Thyroid gland (tissue), 4 donors: Measurements from ENCODE around the gene DMRT1. TPM values are rescaled to one million over a fixed set of nuclear protein-coding genes. Genes with fewer than 3 reads are reported as not detected.
"Not testable (repeated sequence)": the region's sequence is repeated elsewhere in the genome, so short reads cannot be mapped to it uniquely, and the experiment has no call there.

ENCODE experiments used
- DNase-seq, 2 donors: peaks; one replicate each; pipeline ENCODE4 v3.0.0-alpha.2; 2019
- H3K27ac ChIP-seq, 3 donors: fragments of 200-600 bp; sonication (generic); 1 replicate in 2 of 3; 2 replicates in 1 of 3; pipeline ENCODE4 v1.5.1; 2016 to 2019; ENCODE audit warnings: mild to moderate bottlenecking in 1 of 3, moderate library complexity in 1 of 3
- H3K27me3 ChIP-seq: fragments of 200-600 bp; sonication (generic); one replicate; pipeline ENCODE4 v1.5.1; 2019
- H3K36me3 ChIP-seq, 2 donors: fragments of 200-600 bp; sonication (generic); one replicate each; pipeline ENCODE4 v1.5.1; 2016 to 2019
- H3K4me1 ChIP-seq, 2 donors: fragments of 200-600 bp; sonication (generic); one replicate each; pipeline ENCODE4 v1.5.1; 2017 to 2019
- H3K4me3 ChIP-seq, 3 donors: fragments of 200-600 bp; sonication (generic); replicated peaks in 1 of 3; 1 replicate in 2 of 3; 2 replicates in 1 of 3; pipeline ENCODE4 v1.5.1; 2016; ENCODE audit warnings: mild to moderate bottlenecking in 1 of 3
- H3K9me3 ChIP-seq: fragments of 200-600 bp; sonication (generic); one replicate; pipeline ENCODE4 v1.5.1; 2017
- POLR2A ChIP-seq, 2 donors: fragments of 450-650 bp; IDR thresholded peaks; one replicate each; pipeline ENCODE4 v1.6.1; 2017; ENCODE audit warnings: antibody characterized with exemption in 2 of 2, mild to moderate bottlenecking in 2 of 2, moderate library complexity in 1 of 2
- WGBS, 2 donors: methylation state at CpG; one replicate each; pipeline ENCODE4 v1.1.5; 2017; 5-methylcytosine and 5-hydroxymethylcytosine counted together
- intact Hi-C: fragments of 100-400 bp; cut with DNase I; formaldehyde crosslinking; loops from one replicate; pipeline ENCODE4 v1.15.1; 2023
- total RNA-seq, 4 donors: library from RNA; depleted of rRNA; stranded (reverse); fragments of >200 nt; gene quantifications; one replicate each; pipeline ENCODE4 v1.2.3, GENCODE V29; 2016
- TF ChIP-seq, protein P1 (sequence below), 6 experiments: fragments of 200-600 bp in 3 of 6; fragments of 450-650 bp in 3 of 6; sonication (generic) in 3 of 6; IDR thresholded peaks; one replicate each; pipeline ENCODE4 v1.5.1; 2016 to 2019; ENCODE audit warnings: antibody characterized with exemption in 6 of 6, mild to moderate bottlenecking in 2 of 6, inconsistent platforms in 1 of 6, moderate library complexity in 1 of 6

DMRT1 gene
- total RNA-seq, 4 donors from 2014 or later: 0.33 to 2.0 (median 0.94) TPM; not detected in 1

DNA sequence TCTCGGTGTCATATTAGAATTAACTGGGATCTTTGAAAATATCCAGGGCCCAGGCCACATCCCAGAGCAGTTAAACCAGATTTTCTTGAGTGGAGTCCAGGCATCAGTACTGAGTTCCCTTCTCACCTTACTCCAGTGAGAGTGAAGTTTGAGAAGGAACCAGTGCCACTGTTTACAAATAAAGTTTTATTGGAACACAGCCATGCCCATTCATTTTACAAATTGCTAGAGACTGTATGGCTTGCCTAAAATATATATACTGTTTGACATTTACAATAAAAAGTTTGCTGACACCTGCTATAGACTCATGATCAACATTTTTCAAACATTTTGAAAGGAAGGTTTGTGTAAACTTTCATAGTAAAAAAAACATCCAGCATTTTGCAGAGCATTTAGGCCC, 71.3 kb downstream of the DMRT1 start:
- Histone ChIP-seq H3K4me1 (peaks cover 0 to 9% of the 10 kb centered on the region in 2 donors), H3K27ac (peak overlapping the region; percentile 48 to 77 (median 74)), H3K36me3 (no peaks in the 10 kb centered on the region), H3K4me3 (no peak overlapping the region), H3K27me3 (no peaks in the 10 kb centered on the region), H3K9me3 (no peaks in the 10 kb centered on the region)
- DNase-seq: no peak
- intact Hi-C loops: no loop called here
- 87 to 100% methylated on average over 1 of the region's 1 CpG for WGBS, 2 donors
- TF ChIP-seq, protein P1, sequence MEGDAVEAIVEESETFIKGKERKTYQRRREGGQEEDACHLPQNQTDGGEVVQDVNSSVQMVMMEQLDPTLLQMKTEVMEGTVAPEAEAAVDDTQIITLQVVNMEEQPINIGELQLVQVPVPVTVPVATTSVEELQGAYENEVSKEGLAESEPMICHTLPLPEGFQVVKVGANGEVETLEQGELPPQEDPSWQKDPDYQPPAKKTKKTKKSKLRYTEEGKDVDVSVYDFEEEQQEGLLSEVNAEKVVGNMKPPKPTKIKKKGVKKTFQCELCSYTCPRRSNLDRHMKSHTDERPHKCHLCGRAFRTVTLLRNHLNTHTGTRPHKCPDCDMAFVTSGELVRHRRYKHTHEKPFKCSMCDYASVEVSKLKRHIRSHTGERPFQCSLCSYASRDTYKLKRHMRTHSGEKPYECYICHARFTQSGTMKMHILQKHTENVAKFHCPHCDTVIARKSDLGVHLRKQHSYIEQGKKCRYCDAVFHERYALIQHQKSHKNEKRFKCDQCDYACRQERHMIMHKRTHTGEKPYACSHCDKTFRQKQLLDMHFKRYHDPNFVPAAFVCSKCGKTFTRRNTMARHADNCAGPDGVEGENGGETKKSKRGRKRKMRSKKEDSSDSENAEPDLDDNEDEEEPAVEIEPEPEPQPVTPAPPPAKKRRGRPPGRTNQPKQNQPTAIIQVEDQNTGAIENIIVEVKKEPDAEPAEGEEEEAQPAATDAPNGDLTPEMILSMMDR (IDR thresholded peaks at IDR 0.05): no peak
- TF ChIP-seq POLR2A (IDR thresholded peaks at IDR 0.05): no peak

DNA sequence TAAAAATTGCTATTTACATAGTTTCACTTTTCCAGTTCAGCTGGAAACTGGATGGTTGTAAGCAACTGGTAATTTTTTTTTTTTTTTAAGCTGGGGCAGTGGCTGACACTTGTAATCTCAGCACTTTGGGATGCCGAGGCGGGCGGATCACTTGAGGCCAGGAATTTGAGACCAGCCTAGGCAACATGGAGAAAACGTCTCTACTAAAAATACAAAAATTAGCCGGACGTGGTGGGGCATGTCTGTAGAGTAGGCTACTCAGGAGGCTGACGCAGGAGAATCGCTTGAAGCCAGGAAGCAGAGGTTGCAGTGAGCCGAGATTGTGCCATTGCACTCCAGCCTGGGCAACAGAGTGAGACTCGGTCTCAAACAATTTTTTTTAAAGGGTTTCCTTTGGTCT, 72.0 kb downstream of the DMRT1 start:
- WGBS, 2 donors: 36 to 43% methylated on average over 10 of the region's 10 CpGs
- H3K4me3 ChIP-seq, H3K9me3 ChIP-seq, H3K4me1 ChIP-seq, intact Hi-C loops, H3K36me3 ChIP-seq, H3K27me3 ChIP-seq: not testable (repeated sequence)
- H3K27ac ChIP-seq: peak overlapping the region; percentile 48 to 93 (median 77)
- DNase-seq: peak; percentile 84 to 86
- TF ChIP-seq POLR2A (IDR thresholded peaks at IDR 0.05): peak in 1 of 2 donors; percentile 7

DNA sequence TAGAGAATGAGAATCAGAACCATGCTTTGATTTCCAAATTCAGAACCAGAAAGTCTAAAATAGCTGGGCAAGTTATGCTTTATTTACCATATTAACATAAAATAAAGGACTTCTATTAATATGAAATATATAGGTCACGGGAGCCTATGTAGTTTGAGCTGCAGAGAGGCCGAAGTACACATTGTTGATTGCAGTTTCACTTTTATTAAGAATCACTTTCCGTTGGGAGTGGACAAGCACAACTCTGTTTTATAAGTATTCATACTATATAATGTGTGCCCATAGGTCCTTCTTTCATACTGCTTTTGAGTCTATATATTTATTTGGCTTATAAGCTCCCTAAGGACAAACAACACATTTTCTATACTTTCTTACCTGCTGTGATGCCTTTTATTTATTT, 76.2 kb downstream of the DMRT1 start:
- TF ChIP-seq POLR2A (IDR thresholded peaks at IDR 0.05): no peak
- TF ChIP-seq, protein P1 (IDR thresholded peaks at IDR 0.05): no peak
- WGBS, 2 donors: 76 to 91% methylated on average over 3 of the region's 3 CpGs
- no peaks in the 10 kb centered on the region for H3K36me3 ChIP-seq
- H3K27ac ChIP-seq: no peak overlapping the region
- no peaks in the 10 kb centered on the region for H3K27me3 ChIP-seq
- intact Hi-C loops: no loop called here
- no peaks in the 10 kb centered on the region for H3K9me3 ChIP-seq
- H3K4me1 ChIP-seq: peaks cover 0 to 3% of the 10 kb centered on the region in 2 donors
- DNase-seq: no peak
- H3K4me3 ChIP-seq: no peak overlapping the region

DNA sequence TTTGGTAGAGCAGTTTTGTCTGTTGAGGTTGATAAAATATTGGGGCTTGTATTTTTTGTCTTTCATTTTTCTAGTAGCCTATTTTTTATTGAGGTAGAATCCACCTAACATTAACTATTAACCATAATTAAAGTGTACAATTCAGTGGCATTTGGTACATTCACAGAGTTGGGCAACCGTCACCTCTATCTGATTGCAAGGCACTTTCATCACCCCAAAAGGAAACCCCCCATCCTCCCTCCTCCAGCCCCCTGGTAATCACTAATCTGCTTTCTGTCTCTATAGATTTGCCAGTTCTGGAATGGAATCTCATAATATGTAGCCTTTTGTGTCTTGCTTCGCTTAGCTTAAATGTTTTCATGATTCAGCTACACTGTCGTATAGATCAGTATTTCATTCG, 79.4 kb downstream of the DMRT1 start:
- Histone ChIP-seq H3K27ac (no peak overlapping the region), H3K4me1 (no peaks in the 10 kb centered on the region), H3K4me3 (no peak overlapping the region), H3K27me3 (no peaks in the 10 kb centered on the region), H3K9me3 (no peaks in the 10 kb centered on the region), H3K36me3 (no peaks in the 10 kb centered on the region)
- no peak for TF ChIP-seq POLR2A (IDR thresholded peaks at IDR 0.05)
- TF ChIP-seq, protein P1 (IDR thresholded peaks at IDR 0.05): no peak
- WGBS, 2 donors: 90% methylated on average over 4 of the region's 4 CpGs
- no peak for DNase-seq
- intact Hi-C loops: no loop called here

DNA sequence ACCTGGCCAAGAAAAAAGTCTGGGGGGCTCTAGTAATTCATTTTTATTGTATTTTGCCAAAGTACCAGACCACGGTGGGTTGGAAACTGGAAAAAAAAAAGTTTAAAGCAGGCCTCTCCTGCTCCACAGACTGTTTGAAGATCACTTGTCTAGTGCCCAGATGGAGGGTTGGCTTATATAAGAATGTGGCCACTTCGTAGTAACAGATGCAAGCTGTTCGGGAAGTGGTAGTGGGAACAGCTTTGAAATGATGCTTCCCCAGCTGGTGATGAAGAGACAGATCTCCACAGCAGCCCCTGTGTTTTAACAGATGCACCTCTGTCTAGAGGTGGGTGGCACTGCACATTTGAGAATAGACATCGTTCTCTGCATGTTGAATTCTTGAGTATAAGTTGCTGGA, 80.7 kb downstream of the DMRT1 start:
- Histone ChIP-seq H3K27me3 (no peaks in the 10 kb centered on the region), H3K4me1 (peaks cover 1 to 6% of the 10 kb centered on the region in 2 donors), H3K9me3 (no peaks in the 10 kb centered on the region), H3K27ac (no peak overlapping the region), H3K36me3 (no peaks in the 10 kb centered on the region), H3K4me3 (no peak overlapping the region)
- TF ChIP-seq POLR2A (IDR thresholded peaks at IDR 0.05): no peak
- TF ChIP-seq, protein P1 (IDR thresholded peaks at IDR 0.05): no peak
- no peak for DNase-seq
- 76 to 82% methylated on average over 4 of the region's 4 CpGs for WGBS, 2 donors
- intact Hi-C loops: no loop called here

DNA sequence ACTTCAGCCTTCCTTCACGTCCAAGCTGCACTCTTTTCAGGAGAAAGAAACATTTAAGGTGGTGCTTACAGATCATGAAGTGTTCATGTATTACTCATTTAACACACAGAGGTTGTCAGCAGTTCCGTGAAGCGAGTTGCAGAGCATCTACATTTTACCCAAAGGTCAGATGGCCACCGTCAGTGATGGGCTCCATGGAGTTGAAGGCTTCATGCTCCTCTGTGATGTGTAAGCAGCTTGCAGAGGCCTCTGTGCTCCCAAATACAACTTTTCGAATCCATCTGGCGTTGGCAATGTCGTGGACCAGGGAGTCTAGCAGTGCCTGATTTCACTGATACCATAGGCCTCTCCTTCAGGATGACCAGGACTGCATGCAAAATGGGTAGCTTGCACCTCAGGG, 81.2 kb downstream of the DMRT1 start:
- Histone ChIP-seq H3K27ac (no peak overlapping the region), H3K4me1 (peaks cover 3 to 10% of the 10 kb centered on the region in 2 donors), H3K27me3 (no peaks in the 10 kb centered on the region), H3K9me3 (no peaks in the 10 kb centered on the region), H3K36me3 (no peaks in the 10 kb centered on the region), H3K4me3 (no peak overlapping the region)
- 89 to 90% methylated on average over 7 of the region's 7 CpGs for WGBS, 2 donors
- no peak for TF ChIP-seq POLR2A (IDR thresholded peaks at IDR 0.05)
- TF ChIP-seq, protein P1 (IDR thresholded peaks at IDR 0.05): no peak
- no peak for DNase-seq
- intact Hi-C loops: no loop called here
